ENCODE data around the gene HOXB9.

GRCh38 chr17:48649741-48650140 lies 23.6 kb upstream of the HOXB9 start:
- TF ChIP-seq CTCF (IDR thresholded peaks at IDR 0.05; ENCODE audit: low read depth, low read length, poor library complexity, severe bottlenecking) (no peak), EZH2phosphoT487 (IDR thresholded peaks at IDR 0.05; ENCODE audit: borderline replicate concordance, low read length) (no peak)
